ENCODE measurements around the gene OXSM.
A peak's percentile ranks its signal among the peaks of the same experiment; 100 is the strongest.

OXSM gene

GRCh38 chr3:25789596-25790556, at the start of gene OXSM:
TSS of gene OXSM (plus strand) at chr3:25790090. CDS start at chr3:25791021, 931 bp downstream.
- DNase-seq = peak; percentile 89

GRCh38 chr3:25744470-25744869, 45.4 kb upstream of the OXSM start:
- DNase-seq = no peak

DNA sequence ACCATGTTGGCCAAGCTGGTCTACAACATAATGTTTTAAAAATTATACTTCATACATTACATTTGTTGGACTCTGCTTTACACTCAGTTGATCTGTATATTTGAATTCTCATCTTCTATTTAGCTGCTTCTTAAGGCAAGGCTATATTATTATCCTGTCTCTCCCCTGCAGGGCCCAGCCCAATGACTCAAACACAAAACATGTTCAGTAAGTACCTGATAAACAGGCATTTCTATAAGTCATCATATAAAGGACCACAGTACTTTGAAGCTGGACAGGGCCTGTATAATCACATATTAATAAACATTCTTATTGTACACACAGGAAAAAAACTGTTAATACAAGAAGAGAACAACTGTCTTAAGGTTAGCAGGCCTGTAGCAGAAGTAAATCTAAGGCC, 42.9 kb upstream of the OXSM start:
- DNase-seq = no peak

- DNase-seq = no peak
These were observed 41.7 kb upstream of the OXSM start for GRCh38 chr3:25748189-25748588.

- DNase-seq = no peak
These were observed 40.8 kb upstream of the OXSM start for GRCh38 chr3:25749031-25749581.

GRCh38 chr3:25751048-25751447, 38.8 kb upstream of the OXSM start:
- DNase-seq = no peak

- DNase-seq = no peak
These were observed 38.2 kb upstream of the OXSM start for GRCh38 chr3:25751725-25752124.

GRCh38 chr3:25768851-25769250, 21.0 kb upstream of the OXSM start:
- no peak for DNase-seq

- no peak for DNase-seq
These were observed 14.0 kb upstream of the OXSM start for GRCh38 chr3:25775936-25776335.

- no peak for DNase-seq
These were observed 9.3 kb upstream of the OXSM start for GRCh38 chr3:25780618-25781017.

- DNase-seq = no peak
These were observed 8.6 kb upstream of the OXSM start for GRCh38 chr3:25781145-25781757.

GRCh38 chr3:25781758-25782594, 7.9 kb upstream of the OXSM start:
- no peak for DNase-seq

DNA sequence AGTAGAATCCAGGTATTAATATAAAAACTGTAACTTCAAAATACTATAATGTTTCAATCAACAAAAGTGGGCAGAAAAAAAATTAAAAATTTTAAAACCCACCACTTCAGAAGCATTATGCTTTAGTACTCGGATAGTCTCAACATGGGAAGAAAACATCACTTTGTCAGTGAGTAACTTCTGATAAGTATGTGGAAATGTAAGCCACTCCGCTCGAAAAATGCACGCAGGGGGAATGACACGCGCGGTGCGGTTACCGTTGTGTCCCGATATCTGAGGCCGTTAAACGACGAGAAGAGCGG, 7.3 kb upstream of the OXSM start:
- DNase-seq = no peak

DNA sequence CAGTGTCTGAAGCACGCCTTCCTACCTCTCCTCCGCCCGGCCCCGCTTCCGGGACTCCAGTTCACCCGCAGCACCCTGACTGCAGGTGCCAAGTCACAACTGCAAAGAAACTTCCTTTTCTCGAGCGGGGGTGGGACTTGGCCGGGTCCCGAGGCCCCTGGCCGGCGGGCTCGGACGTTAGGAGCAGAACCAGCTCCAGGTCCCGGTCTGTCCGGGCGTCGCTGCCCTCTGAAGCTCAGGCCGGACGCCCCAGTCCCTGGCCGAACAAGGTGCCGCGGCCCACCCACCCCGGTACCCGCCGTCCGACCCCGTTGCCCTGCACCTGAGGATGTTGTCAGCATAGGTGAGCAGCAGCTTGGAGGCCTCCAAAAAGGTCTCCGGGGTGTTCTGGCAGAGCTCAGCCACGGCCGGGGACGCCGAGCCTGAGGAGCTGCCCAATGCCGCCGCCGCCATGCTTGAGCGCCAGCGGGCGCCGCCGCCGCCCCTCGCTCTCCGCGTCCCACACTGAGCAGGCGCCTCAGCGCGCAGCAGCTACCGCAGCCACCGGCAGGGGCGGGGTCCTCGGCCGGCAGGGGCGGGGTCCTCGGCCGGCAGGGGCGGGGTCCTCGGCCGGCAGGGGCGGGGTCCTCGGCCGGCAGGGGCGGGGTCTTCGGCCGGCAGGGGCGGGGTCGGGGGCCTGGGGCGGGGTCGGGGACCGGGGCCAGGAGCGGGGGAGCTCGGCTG, 6.8 kb upstream of the OXSM start, which contains the start of gene NGLY1:
Gene NGLY1 (minus strand): TSS at position 506 of the 723 bp plus-strand sequence. CDS start 53 bp downstream, at position 453.
- DNase-seq = no peak

GRCh38 chr3:25783661-25784512, 6.0 kb upstream of the OXSM start:
- DNase-seq = no peak

DNA sequence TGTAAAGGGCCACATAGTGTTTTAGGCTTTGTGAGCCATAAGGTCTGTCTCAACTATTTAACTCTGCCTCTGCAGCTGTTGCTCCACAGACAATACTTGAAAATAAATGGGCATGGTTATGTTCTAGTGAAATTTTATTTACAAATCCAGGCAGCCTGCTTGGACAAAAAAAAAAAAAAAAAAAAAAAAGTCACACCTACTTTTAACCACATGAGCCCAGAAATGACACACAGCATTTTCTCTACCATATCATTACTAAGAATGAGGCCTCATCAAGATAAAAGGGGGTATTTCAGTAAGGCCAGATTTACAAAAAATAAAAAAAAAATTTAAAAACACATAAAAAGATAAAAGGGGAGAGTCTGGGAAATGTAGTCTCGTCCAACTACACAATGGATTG, 4.9 kb upstream of the OXSM start:
- DNase-seq = no peak

- DNase-seq = no peak
These were observed 4.1 kb upstream of the OXSM start for GRCh38 chr3:25785826-25786225.

DNA sequence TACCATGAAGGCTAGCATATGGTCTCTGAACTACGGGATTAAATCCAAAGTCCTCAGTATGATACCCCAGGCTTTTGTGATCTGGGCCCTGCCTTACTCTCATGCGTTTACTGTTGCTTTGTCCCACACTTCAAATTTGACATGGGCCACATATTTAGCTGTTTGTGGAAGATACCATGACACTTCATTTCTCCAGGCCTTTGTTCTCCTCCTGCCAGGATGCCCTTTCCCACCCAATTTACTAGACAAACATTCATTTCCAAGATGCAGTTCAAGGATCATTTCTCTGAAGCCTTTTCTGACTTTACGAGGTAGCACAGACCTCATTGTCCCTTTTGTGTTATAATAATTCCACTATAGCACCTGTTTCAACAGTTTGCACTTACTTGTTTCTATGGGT, 2.2 kb upstream of the OXSM start:
- no peak for DNase-seq

GRCh38 chr3:25789209-25789595, 688 bp upstream of the OXSM start:
- no peak for DNase-seq

DNA sequence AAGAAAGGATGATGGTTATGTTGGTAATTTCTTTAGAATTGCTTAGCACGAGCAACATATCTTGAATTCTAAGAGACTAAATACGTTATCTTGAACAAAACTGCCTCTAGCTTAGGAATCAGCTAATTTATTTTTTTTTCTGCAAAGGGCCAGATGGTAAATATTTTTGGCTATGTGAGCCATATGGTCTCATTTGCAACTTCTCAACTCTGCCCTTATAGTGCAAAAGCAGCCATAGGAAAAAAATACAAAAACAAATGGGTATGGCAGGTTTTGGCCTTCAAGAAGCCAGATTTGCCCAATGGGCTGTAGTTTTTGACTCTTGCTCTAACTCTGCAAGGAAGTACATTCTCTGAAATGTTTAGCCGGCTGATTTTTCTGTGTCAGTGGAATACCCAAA, 11.9 kb downstream of the OXSM start:
- DNase-seq = no peak

- DNase-seq = no peak
These were observed 13.9 kb downstream of the OXSM start for GRCh38 chr3:25803833-25804232.

GRCh38 chr3:25804676-25805075, 14.8 kb downstream of the OXSM start:
- no peak for DNase-seq
